PC-9 (cell line): ENCODE measurements around the gene IMP4. TPM values are rescaled to one million over a fixed set of nuclear protein-coding genes. Genes with fewer than 3 reads are reported as not detected.
"Not testable (repeated sequence)": the region's sequence is repeated elsewhere in the genome, so short reads cannot be mapped to it uniquely, and the experiment has no call there.

Source experiments
- BruUV-seq: library from RNA; stranded (reverse); fragments of 400-500 nt; replicated peaks from 2 replicates; lab custom pipeline; 2021; lab: Mats Ljungman, UMichigan
- CTCF ChIA-PET: fragments of 300-600 bp; sonication (Branson Sonifier 250); formaldehyde crosslinking; loops from one replicate; lab custom pipeline; 2022; ENCODE audit warnings: antibody characterized with exemption; lab: Charles Lee
- POLR2A ChIA-PET: fragments of 300-600 bp; sonication (Branson Sonifier 250); formaldehyde crosslinking; loops from one replicate; lab custom pipeline; 2022; ENCODE audit warnings: antibody characterized with exemption; ENCODE audit not compliant: unreplicated experiment; lab: Charles Lee
- DNase-seq, 2 experiments: peaks; one replicate each; pipeline versions ENCODE4 v3.0.0 to v3.0.0-alpha.2; 2015 to 2022; ENCODE audit warnings: mixed read lengths in 1 of 2
- H2AFZ ChIP-seq: fragments of 200-600 bp; sonication (generic); 2 replicates; pipeline ENCODE4 v1.8.1; 2017; ENCODE audit warnings: antibody characterized with exemption
- H3F3A ChIP-seq: fragments of 200-600 bp; sonication (generic); 2 replicates; pipeline ENCODE4 v1.8.1; 2017; ENCODE audit warnings: antibody characterized with exemption, mild to moderate bottlenecking, low read depth; ENCODE audit not compliant: insufficient read depth
- H3K27ac ChIP-seq: fragments of 200-600 bp; sonication (generic); 2 replicates; pipeline ENCODE4 v1.6.1; 2016; ENCODE audit warnings: mixed run types
- H3K27me3 ChIP-seq: fragments of 200-600 bp; sonication (generic); 2 replicates; pipeline ENCODE4 v1.6.1; 2016; ENCODE audit warnings: low read depth, mixed run types; ENCODE audit not compliant: insufficient read depth
- H3K36me3 ChIP-seq: fragments of 200-600 bp; sonication (generic); 2 replicates; pipeline ENCODE4 v1.6.1; 2016; ENCODE audit warnings: low read depth, mixed run types
- H3K4me1 ChIP-seq: fragments of 200-600 bp; sonication (generic); replicated peaks from 2 replicates; pipeline ENCODE4 v1.6.1; 2016; ENCODE audit warnings: mixed run types; ENCODE audit not compliant: insufficient read depth
- H3K4me2 ChIP-seq: fragments of 200-600 bp; sonication (generic); 2 replicates; pipeline ENCODE4 v1.6.1; 2017; ENCODE audit warnings: mixed run types
- H3K4me3 ChIP-seq: fragments of 200-600 bp; sonication (generic); 2 replicates; pipeline ENCODE4 v1.6.1; 2016; ENCODE audit warnings: mixed run types
- H3K79me2 ChIP-seq: fragments of 200-600 bp; sonication (generic); 2 replicates; pipeline ENCODE4 v1.6.1; 2017; ENCODE audit warnings: low read depth, mixed run types
- H3K9me2 ChIP-seq: fragments of 200-600 bp; sonication (generic); 2 replicates; pipeline ENCODE4 v1.8.1; 2017; ENCODE audit warnings: mild to moderate bottlenecking; ENCODE audit not compliant: insufficient read depth
- H3K9me3 ChIP-seq: fragments of 200-600 bp; sonication (generic); 2 replicates; pipeline ENCODE4 v1.8.1; 2016; ENCODE audit warnings: low read depth; ENCODE audit not compliant: insufficient read depth
- H4K20me1 ChIP-seq: fragments of 200-600 bp; sonication (generic); 2 replicates; pipeline ENCODE4 v1.8.1; 2017; ENCODE audit not compliant: insufficient read depth
- CTCF ChIP-seq: fragments of 200-600 bp; sonication (generic); conservative IDR thresholded peaks from 2 replicates; pipeline ENCODE4 v1.6.1; 2017; ENCODE audit warnings: mixed run types, antibody characterized with exemption, mild to moderate bottlenecking, moderate library complexity
- EZH2 ChIP-seq: fragments of 200-600 bp; sonication (generic); IDR thresholded peaks from 2 replicates; pipeline ENCODE4 v1.8.0; 2017; ENCODE audit warnings: antibody characterized with exemption, low read depth
- intact Hi-C: fragments of 100-400 bp; cut with micrococcal nuclease; formaldehyde crosslinking; loops from one replicate; pipeline ENCODE4 v1.10.0; 2022; ENCODE audit not compliant: unreplicated experiment
- total RNA-seq: library from RNA; stranded (reverse); gene quantifications from 2 replicates; pipeline ENCODE4 v1.2.3, GENCODE V29; 2021

The IMP4 gene
- total RNA-seq, 1 experiment from 2014 or later = 76.8 TPM

- Histone ChIP-seq H3K36me3 (no peaks in the 10 kb centered on the region), H3K27ac (no peak overlapping the region), H3K9me3 (no peaks in the 10 kb centered on the region), H3K27me3 (peaks cover 63% of the 10 kb centered on the region), H3F3A (no peaks in the 10 kb centered on the region), H3K4me2 (no peak overlapping the region), H2AFZ (no peak overlapping the region), H3K79me2 (no peaks in the 10 kb centered on the region), H3K9me2 (no peaks in the 10 kb centered on the region), H3K4me3 (no peak overlapping the region), H3K4me1 (no peaks in the 10 kb centered on the region), H4K20me1 (no peaks in the 10 kb centered on the region)
- no TSS peak for BruUV-seq
- no peak for DNase-seq
- ChIA-PET POLR2A (no interaction called here), CTCF (interaction anchor here (0.6 kb wide), 1 partner anchor 329 kb away, joined by 4 read pairs; no protein-coding TSS in a partner anchor)
- intact Hi-C loops = no loop called here
- TF ChIP-seq CTCF = no peak
- no peak for TF ChIP-seq EZH2
These were observed 14.0 kb upstream of the IMP4 start for GRCh38 chr2:130328710-130329109.

GRCh38 chr2:130332271-130333073 lies 10.2 kb upstream of the IMP4 start:
- Histone ChIP-seq H3K4me2 (peak overlapping the region; percentile 43; the same call in 1 of the 2 replicates), H4K20me1 (no peaks in the 10 kb centered on the region), H3K4me3 (peak overlapping the region; percentile 31; the same call in 1 of the 2 replicates), H3K36me3 (no peaks in the 10 kb centered on the region), H3K27me3 (peaks cover 36% of the 10 kb centered on the region), H3K27ac (no peak overlapping the region), H3K9me2 (no peaks in the 10 kb centered on the region), H2AFZ (no peak overlapping the region), H3K4me1 (peaks cover 5% of the 10 kb centered on the region; the same call in 1 of the 2 replicates), H3F3A (peaks cover 4% of the 10 kb centered on the region; the same call in 1 of the 2 replicates), H3K79me2 (no peaks in the 10 kb centered on the region), H3K9me3 (no peaks in the 10 kb centered on the region)
- ChIA-PET POLR2A (interaction anchor here (0.6 kb wide), 1 partner anchor 187 kb away, joined by 4 read pairs; no protein-coding TSS in a partner anchor), CTCF (interaction anchor here (0.5 to 1.7 kb wide), 4 partner anchors 10 to 396 kb away, joined by 3 to 7 read pairs (median 5); partner anchors contain the start of genes IMP4 and SMPD4)
- peak; percentile 57 to 73 for DNase-seq
- intact Hi-C loops = loop anchor here (1.0 kb wide), 3 partner anchors 151 to 396 kb away; partner anchors contain the start of gene SMPD4
- no TSS peak for BruUV-seq
- TF ChIP-seq EZH2 (no peak), CTCF (peak; percentile 95)

- H3K4me2 ChIP-seq, DNase-seq, BruUV-seq, H4K20me1 ChIP-seq, H3K27ac ChIP-seq, POLR2A ChIA-PET, H3K9me3 ChIP-seq, H3K79me2 ChIP-seq, H3K4me3 ChIP-seq, H3K9me2 ChIP-seq, intact Hi-C loops, H2AFZ ChIP-seq, H3K36me3 ChIP-seq: not testable (repeated sequence)
- Histone ChIP-seq H3F3A (peaks cover 11% of the 10 kb centered on the region; the same call in 1 of the 2 replicates), H3K27me3 (peaks cover 29% of the 10 kb centered on the region), H3K4me1 (peaks cover 13% of the 10 kb centered on the region)
- CTCF ChIA-PET = interaction anchor here (0.9 to 1.7 kb wide), 3 partner anchors 9 to 397 kb away, joined by 3 to 7 read pairs (median 4); partner anchors contain the start of gene IMP4
These were observed 9.4 kb upstream of the IMP4 start for GRCh38 chr2:130333253-130333652.
